HEK293 (cell line): Measurements from ENCODE around the gene NFE2L3.

ENCODE experiments used
- BCL11A ChIP-seq: fragments of 450-650 bp; formaldehyde crosslinking; IDR thresholded peaks from 2 replicates; pipeline ENCODE4 v1.5.1; 2016; ENCODE audit warnings: low read depth, missing biosample characterization, missing genetic modification characterization
- EGR2 ChIP-seq: fragments of 450-650 bp; formaldehyde crosslinking; IDR thresholded peaks from 2 replicates; pipeline ENCODE4 v1.5.1; 2016; ENCODE audit warnings: low read depth, missing biosample characterization, missing genetic modification characterization
- IKZF3 ChIP-seq: fragments of 450-650 bp; IDR thresholded peaks from 2 replicates; pipeline ENCODE4 v1.5.0; 2018; ENCODE audit warnings: missing biosample characterization, mild to moderate bottlenecking, missing genetic modification characterization, moderate library complexity
- KLF1 ChIP-seq: fragments of 450-650 bp; formaldehyde crosslinking; IDR thresholded peaks from 2 replicates; pipeline ENCODE4 v1.5.1; 2016; ENCODE audit warnings: missing biosample characterization, missing genetic modification characterization
- KLF8 ChIP-seq: fragments of 450-650 bp; formaldehyde crosslinking; IDR thresholded peaks from 2 replicates; pipeline ENCODE4 v1.5.1; 2016; ENCODE audit warnings: missing biosample characterization, missing genetic modification characterization
- KLF9 ChIP-seq: fragments of 450-650 bp; formaldehyde crosslinking; IDR thresholded peaks from 2 replicates; pipeline ENCODE4 v1.5.1; 2016; ENCODE audit warnings: missing biosample characterization, missing genetic modification characterization, low read depth
- MZF1 ChIP-seq: fragments of 450-650 bp; formaldehyde crosslinking; IDR thresholded peaks from 2 replicates; pipeline ENCODE4 v1.5.1; 2017; ENCODE audit warnings: missing biosample characterization, missing genetic modification characterization, borderline replicate concordance
- PRDM1 ChIP-seq: fragments of 450-650 bp; formaldehyde crosslinking; IDR thresholded peaks from 2 replicates; pipeline ENCODE4; 2016; ENCODE audit warnings: missing biosample characterization, missing genetic modification characterization
- SP3 ChIP-seq: fragments of 450-650 bp; formaldehyde crosslinking; IDR thresholded peaks from 2 replicates; pipeline ENCODE4 v1.5.1; 2016; ENCODE audit warnings: missing biosample characterization, missing genetic modification characterization
- SP7 ChIP-seq: fragments of 450-650 bp; formaldehyde crosslinking; IDR thresholded peaks from 2 replicates; pipeline ENCODE4 v1.5.1; 2016; ENCODE audit warnings: missing biosample characterization, missing genetic modification characterization
- ZBTB1 ChIP-seq: fragments of 450-650 bp; formaldehyde crosslinking; IDR thresholded peaks from 2 replicates; pipeline ENCODE4 v1.5.1; 2016; ENCODE audit warnings: missing biosample characterization, missing genetic modification characterization
- ZBTB7A ChIP-seq: fragments of 450-650 bp; formaldehyde crosslinking; IDR thresholded peaks from 2 replicates; pipeline ENCODE4 v1.5.1; 2016; ENCODE audit warnings: low read depth, missing biosample characterization, missing genetic modification characterization
- ZBTB8A ChIP-seq: fragments of 450-650 bp; formaldehyde crosslinking; IDR thresholded peaks from 2 replicates; pipeline ENCODE4 v1.5.1; 2016; ENCODE audit warnings: missing biosample characterization, missing genetic modification characterization
- ZEB2 ChIP-seq: fragments of 450-650 bp; formaldehyde crosslinking; IDR thresholded peaks from 2 replicates; pipeline ENCODE4 v1.5.1; 2016; ENCODE audit warnings: missing biosample characterization, missing genetic modification characterization
- ZFHX2 ChIP-seq: fragments of 450-650 bp; formaldehyde crosslinking; conservative IDR thresholded peaks from 2 replicates; pipeline ENCODE4 v1.5.1; 2016; ENCODE audit warnings: missing biosample characterization, missing genetic modification characterization
- ZFP37 ChIP-seq: fragments of 450-650 bp; formaldehyde crosslinking; IDR thresholded peaks from 2 replicates; pipeline ENCODE4 v1.5.1; 2016; ENCODE audit warnings: missing biosample characterization, missing genetic modification characterization
- ZNF184 ChIP-seq: fragments of 450-650 bp; IDR thresholded peaks from 2 replicates; pipeline ENCODE4 v1.5.1; 2018; ENCODE audit warnings: missing biosample characterization, mild to moderate bottlenecking, missing genetic modification characterization
- ZNF302 ChIP-seq: fragments of 450-650 bp; formaldehyde crosslinking; IDR thresholded peaks from 2 replicates; pipeline ENCODE4 v1.5.1; 2016; ENCODE audit warnings: missing biosample characterization, missing genetic modification characterization, low read depth
- ZNF341 ChIP-seq: fragments of 450-650 bp; formaldehyde crosslinking; IDR thresholded peaks from 2 replicates; pipeline ENCODE4; 2016; ENCODE audit warnings: low read depth, missing biosample characterization, missing genetic modification characterization
- ZNF366 ChIP-seq: fragments of 450-650 bp; formaldehyde crosslinking; conservative IDR thresholded peaks from 2 replicates; pipeline ENCODE4 v1.5.1; 2016; ENCODE audit warnings: missing biosample characterization, missing genetic modification characterization
- ZNF423 ChIP-seq: fragments of 450-650 bp; formaldehyde crosslinking; IDR thresholded peaks from 2 replicates; pipeline ENCODE4 v1.5.1; 2016; ENCODE audit warnings: missing biosample characterization, missing genetic modification characterization
- ZNF561 ChIP-seq: fragments of 450-650 bp; IDR thresholded peaks from 2 replicates; pipeline ENCODE4 v1.5.1; 2018; ENCODE audit warnings: missing biosample characterization, missing genetic modification characterization, borderline replicate concordance
- ZNF580 ChIP-seq: fragments of 450-650 bp; formaldehyde crosslinking; IDR thresholded peaks from 2 replicates; pipeline ENCODE4 v1.5.1; 2016; ENCODE audit warnings: missing biosample characterization, missing genetic modification characterization
- ZNF654 ChIP-seq: fragments of 450-650 bp; formaldehyde crosslinking; IDR thresholded peaks from 2 replicates; pipeline ENCODE4 v1.5.1; 2016; ENCODE audit warnings: low read depth, missing biosample characterization, missing genetic modification characterization
- ZNF843 ChIP-seq: fragments of 450-650 bp; formaldehyde crosslinking; IDR thresholded peaks from 2 replicates; pipeline ENCODE4 v1.5.1; 2016; ENCODE audit warnings: missing biosample characterization, missing genetic modification characterization
- TF ChIP-seq, protein P1 (sequence below): fragments of 450-650 bp; formaldehyde crosslinking; optimal IDR thresholded peaks from 2 replicates; pipeline ENCODE3; 2016; ENCODE audit warnings: missing biosample characterization, mild to moderate bottlenecking, missing genetic modification characterization
- TF ChIP-seq, protein P2 (sequence below): fragments of 450-650 bp; formaldehyde crosslinking; IDR thresholded peaks from 2 replicates; pipeline ENCODE4 v1.5.1; 2016; ENCODE audit warnings: missing biosample characterization, missing genetic modification characterization
- TF ChIP-seq, protein P3 (sequence below): fragments of 450-650 bp; formaldehyde crosslinking; IDR thresholded peaks from 2 replicates; pipeline ENCODE4 v1.5.1; 2017; ENCODE audit warnings: missing biosample characterization, missing genetic modification characterization
- TF ChIP-seq, protein P4 (sequence below): fragments of 450-650 bp; formaldehyde crosslinking; IDR thresholded peaks from 2 replicates; pipeline ENCODE4 v1.5.1; 2016; ENCODE audit warnings: missing biosample characterization, missing genetic modification characterization
- TF ChIP-seq, protein P5 (sequence below): fragments of 450-650 bp; formaldehyde crosslinking; IDR thresholded peaks from 2 replicates; pipeline ENCODE4 v1.5.1; 2017; ENCODE audit warnings: missing biosample characterization, missing genetic modification characterization

Gene NFE2L3

GRCh38 chr7:26201247-26202018 is 49.4 kb downstream of the NFE2L3 start, which contains the start of gene CBX3 (continued):
- 0 out of 2 replicates have a peak, but pooled peaks have one; percentile 39 for TF ChIP-seq ZNF184 (tag by site-specific recombination)
- TF ChIP-seq ZNF423 (tag by site-specific recombination): peak; percentile 99
- 0 out of 2 replicates have a peak, but pooled peaks have one; percentile 18 for TF ChIP-seq ZFP37 (tag by site-specific recombination)
- TF ChIP-seq ZNF654 (tag by site-specific recombination): 0 out of 2 replicates have a peak, but pooled peaks have one; percentile 2
- TF ChIP-seq, protein P1, sequence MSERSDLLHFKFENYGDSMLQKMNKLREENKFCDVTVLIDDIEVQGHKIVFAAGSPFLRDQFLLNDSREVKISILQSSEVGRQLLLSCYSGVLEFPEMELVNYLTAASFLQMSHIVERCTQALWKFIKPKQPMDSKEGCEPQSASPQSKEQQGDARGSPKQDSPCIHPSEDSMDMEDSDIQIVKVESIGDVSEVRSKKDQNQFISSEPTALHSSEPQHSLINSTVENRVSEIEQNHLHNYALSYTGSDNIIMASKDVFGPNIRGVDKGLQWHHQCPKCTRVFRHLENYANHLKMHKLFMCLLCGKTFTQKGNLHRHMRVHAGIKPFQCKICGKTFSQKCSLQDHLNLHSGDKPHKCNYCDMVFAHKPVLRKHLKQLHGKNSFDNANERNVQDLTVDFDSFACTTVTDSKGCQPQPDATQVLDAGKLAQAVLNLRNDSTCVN (tag by site-specific recombination): peak; percentile 75
- TF ChIP-seq MZF1 (tag by site-specific recombination): no peak
- TF ChIP-seq, protein P2, sequence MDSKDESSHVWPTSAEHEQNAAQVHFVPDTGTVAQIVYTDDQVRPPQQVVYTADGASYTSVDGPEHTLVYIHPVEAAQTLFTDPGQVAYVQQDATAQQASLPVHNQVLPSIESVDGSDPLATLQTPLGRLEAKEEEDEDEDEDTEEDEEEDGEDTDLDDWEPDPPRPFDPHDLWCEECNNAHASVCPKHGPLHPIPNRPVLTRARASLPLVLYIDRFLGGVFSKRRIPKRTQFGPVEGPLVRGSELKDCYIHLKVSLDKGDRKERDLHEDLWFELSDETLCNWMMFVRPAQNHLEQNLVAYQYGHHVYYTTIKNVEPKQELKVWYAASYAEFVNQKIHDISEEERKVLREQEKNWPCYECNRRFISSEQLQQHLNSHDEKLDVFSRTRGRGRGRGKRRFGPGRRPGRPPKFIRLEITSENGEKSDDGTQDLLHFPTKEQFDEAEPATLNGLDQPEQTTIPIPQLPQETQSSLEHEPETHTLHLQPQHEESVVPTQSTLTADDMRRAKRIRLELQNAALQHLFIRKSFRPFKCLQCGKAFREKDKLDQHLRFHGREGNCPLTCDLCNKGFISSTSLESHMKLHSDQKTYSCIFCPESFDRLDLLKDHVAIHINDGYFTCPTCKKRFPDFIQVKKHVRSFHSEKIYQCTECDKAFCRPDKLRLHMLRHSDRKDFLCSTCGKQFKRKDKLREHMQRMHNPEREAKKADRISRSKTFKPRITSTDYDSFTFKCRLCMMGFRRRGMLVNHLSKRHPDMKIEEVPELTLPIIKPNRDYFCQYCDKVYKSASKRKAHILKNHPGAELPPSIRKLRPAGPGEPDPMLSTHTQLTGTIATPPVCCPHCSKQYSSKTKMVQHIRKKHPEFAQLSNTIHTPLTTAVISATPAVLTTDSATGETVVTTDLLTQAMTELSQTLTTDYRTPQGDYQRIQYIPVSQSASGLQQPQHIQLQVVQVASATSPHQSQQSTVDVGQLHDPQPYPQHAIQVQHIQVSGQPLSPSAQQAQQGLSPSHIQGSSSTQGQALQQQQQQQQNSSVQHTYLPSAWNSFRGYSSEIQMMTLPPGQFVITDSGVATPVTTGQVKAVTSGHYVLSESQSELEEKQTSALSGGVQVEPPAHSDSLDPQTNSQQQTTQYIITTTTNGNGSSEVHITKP (tag by site-specific recombination): peak; percentile 93
- peak; percentile 89 for TF ChIP-seq KLF1 (tag by site-specific recombination)
- TF ChIP-seq ZNF302: no peak
- TF ChIP-seq SP7 (tag by site-specific recombination): peak; percentile 19; the same call in 1 of the 2 replicates
- TF ChIP-seq, protein P3, sequence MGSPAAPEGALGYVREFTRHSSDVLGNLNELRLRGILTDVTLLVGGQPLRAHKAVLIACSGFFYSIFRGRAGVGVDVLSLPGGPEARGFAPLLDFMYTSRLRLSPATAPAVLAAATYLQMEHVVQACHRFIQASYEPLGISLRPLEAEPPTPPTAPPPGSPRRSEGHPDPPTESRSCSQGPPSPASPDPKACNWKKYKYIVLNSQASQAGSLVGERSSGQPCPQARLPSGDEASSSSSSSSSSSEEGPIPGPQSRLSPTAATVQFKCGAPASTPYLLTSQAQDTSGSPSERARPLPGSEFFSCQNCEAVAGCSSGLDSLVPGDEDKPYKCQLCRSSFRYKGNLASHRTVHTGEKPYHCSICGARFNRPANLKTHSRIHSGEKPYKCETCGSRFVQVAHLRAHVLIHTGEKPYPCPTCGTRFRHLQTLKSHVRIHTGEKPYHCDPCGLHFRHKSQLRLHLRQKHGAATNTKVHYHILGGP (tag by site-specific recombination): no peak
- TF ChIP-seq ZFHX2 (tag by site-specific recombination): peak; percentile 85
- peak; percentile 67 for TF ChIP-seq IKZF3 (tag by site-specific recombination)
- peak; percentile 25; the same call in 1 of the 2 replicates for TF ChIP-seq ZNF366 (tag by site-specific recombination)
- TF ChIP-seq ZEB2 (tag by site-specific recombination): peak; percentile 90; the same call in 1 of the 2 replicates
- TF ChIP-seq EGR2 (tag by site-specific recombination): peak; percentile 75
- no peak for TF ChIP-seq PRDM1 (tag by site-specific recombination)
- no peak for TF ChIP-seq ZBTB7A (tag by site-specific recombination)
- TF ChIP-seq ZNF843 (tag by site-specific recombination): peak; percentile 69; the same call in 1 of the 2 replicates
- TF ChIP-seq KLF8: peak; percentile 95
- TF ChIP-seq KLF9 (tag by site-specific recombination): peak; percentile 70; the same call in 1 of the 2 replicates
- TF ChIP-seq ZNF580 (tag by site-specific recombination): peak; percentile 41; the same call in 1 of the 2 replicates
- TF ChIP-seq ZNF561 (tag by site-specific recombination): peak; percentile 90
- 0 out of 2 replicates have a peak, but pooled peaks have one; percentile 46 for TF ChIP-seq ZBTB1 (tag by site-specific recombination)
- TF ChIP-seq BCL11A (tag by site-specific recombination): 0 out of 2 replicates have a peak, but pooled peaks have one; percentile 66
- TF ChIP-seq, protein P4, sequence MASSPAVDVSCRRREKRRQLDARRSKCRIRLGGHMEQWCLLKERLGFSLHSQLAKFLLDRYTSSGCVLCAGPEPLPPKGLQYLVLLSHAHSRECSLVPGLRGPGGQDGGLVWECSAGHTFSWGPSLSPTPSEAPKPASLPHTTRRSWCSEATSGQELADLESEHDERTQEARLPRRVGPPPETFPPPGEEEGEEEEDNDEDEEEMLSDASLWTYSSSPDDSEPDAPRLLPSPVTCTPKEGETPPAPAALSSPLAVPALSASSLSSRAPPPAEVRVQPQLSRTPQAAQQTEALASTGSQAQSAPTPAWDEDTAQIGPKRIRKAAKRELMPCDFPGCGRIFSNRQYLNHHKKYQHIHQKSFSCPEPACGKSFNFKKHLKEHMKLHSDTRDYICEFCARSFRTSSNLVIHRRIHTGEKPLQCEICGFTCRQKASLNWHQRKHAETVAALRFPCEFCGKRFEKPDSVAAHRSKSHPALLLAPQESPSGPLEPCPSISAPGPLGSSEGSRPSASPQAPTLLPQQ (tag by site-specific recombination): peak; percentile 55
- peak; percentile 76 for TF ChIP-seq SP3
- TF ChIP-seq, protein P5, sequence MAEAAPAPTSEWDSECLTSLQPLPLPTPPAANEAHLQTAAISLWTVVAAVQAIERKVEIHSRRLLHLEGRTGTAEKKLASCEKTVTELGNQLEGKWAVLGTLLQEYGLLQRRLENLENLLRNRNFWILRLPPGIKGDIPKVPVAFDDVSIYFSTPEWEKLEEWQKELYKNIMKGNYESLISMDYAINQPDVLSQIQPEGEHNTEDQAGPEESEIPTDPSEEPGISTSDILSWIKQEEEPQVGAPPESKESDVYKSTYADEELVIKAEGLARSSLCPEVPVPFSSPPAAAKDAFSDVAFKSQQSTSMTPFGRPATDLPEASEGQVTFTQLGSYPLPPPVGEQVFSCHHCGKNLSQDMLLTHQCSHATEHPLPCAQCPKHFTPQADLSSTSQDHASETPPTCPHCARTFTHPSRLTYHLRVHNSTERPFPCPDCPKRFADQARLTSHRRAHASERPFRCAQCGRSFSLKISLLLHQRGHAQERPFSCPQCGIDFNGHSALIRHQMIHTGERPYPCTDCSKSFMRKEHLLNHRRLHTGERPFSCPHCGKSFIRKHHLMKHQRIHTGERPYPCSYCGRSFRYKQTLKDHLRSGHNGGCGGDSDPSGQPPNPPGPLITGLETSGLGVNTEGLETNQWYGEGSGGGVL (tag by site-specific recombination): peak; percentile 48; the same call in 1 of the 2 replicates
- TF ChIP-seq ZBTB8A: peak; percentile 96
- TF ChIP-seq ZNF341 (tag by site-specific recombination): peak; percentile 48; the same call in 1 of the 2 replicates
